NCI-H748 treated with DMSO at 0.1 percent for 48 hours (cell line): ENCODE measurements around the gene MGAT5B.

Experiments used
- DNase-seq: peaks from one replicate; lab custom pipeline; 2025; lab: John Stamatoyannopoulos, UW

MGAT5B gene

DNA sequence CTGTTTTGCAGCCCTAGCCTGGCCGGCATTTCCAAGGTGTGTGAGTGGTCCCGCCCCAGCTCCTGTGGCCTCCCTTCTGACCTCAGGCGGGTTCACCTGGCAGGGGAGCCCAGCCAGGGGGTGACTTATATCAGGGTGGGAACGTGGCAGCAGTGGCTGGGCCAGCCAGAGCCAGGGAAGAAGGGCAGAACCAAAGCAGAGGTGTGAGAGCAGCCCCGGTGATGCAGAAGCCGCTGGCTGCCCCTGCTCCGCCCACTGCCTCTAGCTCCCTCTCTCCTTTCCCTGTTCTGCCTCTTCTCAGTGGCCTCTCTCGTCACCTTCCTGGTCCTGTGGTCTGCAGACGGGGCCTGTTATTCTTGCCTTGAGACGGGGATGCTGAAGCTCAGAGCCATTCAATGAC lies 12.1 kb downstream of the MGAT5B start:
- DNase-seq = no peak

- DNase-seq = no peak
These were observed 12.8 kb downstream of the MGAT5B start for GRCh38 chr17:76880971-76881370.

GRCh38 chr17:76881408-76881807 lies 13.2 kb downstream of the MGAT5B start:
- no peak for DNase-seq

DNA sequence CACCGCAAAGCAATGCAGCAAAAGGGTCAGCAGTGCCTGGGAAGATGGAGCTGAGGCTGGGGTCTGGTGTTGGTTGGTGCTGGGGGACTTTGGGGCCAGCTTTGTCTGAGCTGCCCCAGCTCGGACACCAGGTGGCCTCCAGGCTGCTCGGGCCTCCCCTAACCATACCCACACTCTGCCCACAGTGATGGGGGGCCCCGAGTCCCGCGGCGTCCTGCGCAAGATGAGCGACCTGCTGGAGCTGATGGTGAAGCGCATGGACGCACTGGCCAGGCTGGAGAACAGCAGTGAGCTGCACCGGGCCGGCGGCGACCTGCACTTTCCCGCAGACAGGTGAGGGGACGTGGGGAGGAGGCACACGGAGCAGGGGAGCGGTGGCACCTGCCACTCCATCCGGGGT lies 13.8 kb downstream of the MGAT5B start:
- DNase-seq = no peak

DNA sequence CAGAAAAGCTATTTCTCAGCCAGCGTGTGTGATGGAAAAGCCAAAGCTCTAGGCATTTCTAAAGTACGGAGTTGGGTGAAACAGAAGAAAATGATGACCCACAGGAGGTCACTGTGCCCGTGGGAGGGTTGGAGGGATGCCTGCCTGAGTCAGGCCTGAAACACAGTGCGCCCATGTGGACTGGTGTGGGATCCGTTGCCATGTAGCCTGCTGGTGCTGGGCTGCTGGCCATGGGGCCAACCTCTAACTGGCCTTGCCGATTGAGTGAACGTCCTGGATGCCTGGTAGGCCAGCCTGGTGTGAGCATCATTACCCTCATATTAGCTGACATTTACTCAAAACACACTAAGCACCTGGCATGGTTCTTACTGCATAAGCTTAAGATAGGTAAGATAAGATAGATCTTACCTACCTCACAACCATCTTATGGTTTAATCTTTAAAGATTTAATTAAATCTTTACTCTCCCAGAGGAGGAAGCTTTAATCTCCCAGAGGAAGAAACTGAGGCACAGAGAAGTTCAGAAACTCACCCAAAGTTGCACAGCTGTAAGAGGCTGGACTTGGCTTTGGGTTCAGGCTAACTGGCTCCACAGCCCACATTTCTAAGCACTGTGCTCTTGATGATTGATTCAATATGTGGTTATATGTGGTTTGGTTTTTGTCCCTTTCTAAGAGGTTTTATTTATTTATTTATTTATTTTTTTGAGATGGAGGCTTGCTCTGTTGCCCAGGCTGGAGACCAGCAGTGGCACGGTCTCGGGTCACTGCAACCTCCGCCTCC lies 15.7 kb downstream of the MGAT5B start:
- no peak for DNase-seq

GRCh38 chr17:76884995-76885893 lies 17.0 kb downstream of the MGAT5B start:
- no peak for DNase-seq

- no peak for DNase-seq
These were observed 17.7 kb downstream of the MGAT5B start for GRCh38 chr17:76885894-76886290.

DNA sequence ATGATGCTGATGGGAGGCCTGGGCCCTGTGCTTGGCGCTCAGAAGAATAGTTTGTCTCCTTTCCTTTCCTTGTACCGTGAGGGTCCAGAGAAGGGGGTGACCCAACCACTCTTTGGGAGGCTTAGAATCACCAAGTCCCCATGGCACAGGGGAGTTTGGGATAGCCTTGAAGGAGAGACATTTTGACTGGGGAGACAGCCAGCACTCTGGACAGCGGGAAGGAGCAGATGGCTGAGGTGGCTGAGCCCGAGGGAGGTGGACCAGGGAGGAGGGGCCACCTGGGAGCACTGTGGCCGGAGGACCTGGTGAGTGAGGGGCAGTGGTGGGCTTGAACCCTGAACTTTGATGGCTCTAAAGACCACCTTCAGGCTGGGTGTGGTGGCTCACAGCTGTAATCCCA lies 18.2 kb downstream of the MGAT5B start:
- no peak for DNase-seq

- no peak for DNase-seq
These were observed 19.6 kb downstream of the MGAT5B start for GRCh38 chr17:76887802-76888201.

GRCh38 chr17:76888661-76889060 lies 20.5 kb downstream of the MGAT5B start:
- DNase-seq = no peak

DNA sequence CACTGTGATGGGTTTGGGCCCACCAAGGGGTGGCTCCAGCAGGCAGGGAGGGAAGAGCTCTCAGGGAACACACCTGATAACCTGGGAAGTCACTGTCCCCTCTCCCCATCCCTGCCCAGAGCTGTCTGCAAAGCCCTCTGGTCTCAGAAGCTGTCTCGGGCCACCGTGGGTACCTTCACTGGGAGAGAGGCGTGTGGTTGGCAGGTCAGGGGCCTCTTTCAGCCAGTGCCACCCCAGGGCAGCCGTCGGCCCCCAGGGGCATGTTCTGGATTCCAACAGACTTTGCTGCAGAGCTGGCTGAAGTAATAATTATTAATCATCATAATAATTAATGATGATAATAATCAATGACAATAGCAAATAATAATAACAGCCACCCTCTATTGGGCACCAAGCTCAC lies 21.1 kb downstream of the MGAT5B start:
- no peak for DNase-seq

GRCh38 chr17:76892329-76892728 lies 24.1 kb downstream of the MGAT5B start:
- DNase-seq = no peak

- DNase-seq = no peak
These were observed 25.6 kb downstream of the MGAT5B start for GRCh38 chr17:76893623-76894334.

GRCh38 chr17:76894842-76895241 lies 26.6 kb downstream of the MGAT5B start:
- DNase-seq = no peak

- no peak for DNase-seq
These were observed 28.8 kb downstream of the MGAT5B start for GRCh38 chr17:76897023-76897422.

DNA sequence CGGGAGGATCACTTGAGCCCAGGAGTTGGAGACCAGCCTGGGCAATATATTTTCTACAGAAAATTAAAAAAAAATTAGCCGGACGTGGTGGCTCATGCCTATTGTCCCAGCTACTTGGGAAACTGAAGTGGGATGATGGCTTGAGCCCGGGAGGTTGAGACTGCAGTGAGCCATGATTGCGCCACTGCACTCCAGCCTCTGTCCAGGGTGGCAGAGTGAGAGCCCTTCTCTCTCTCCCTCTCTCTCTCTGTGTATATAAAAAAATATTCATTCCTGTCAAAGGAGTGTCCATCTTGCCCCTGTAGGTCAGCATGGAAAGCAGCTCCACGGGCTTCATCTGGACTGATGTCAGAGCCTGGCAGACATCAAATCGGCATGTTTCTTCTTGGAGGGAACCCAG lies 31.2 kb downstream of the MGAT5B start:
- DNase-seq = no peak

- DNase-seq = no peak
These were observed 32.5 kb downstream of the MGAT5B start for GRCh38 chr17:76900723-76901122.

GRCh38 chr17:76901542-76902197 lies 33.5 kb downstream of the MGAT5B start:
- DNase-seq = no peak

- DNase-seq = no peak
These were observed 34.3 kb downstream of the MGAT5B start for GRCh38 chr17:76902476-76902875.

DNA sequence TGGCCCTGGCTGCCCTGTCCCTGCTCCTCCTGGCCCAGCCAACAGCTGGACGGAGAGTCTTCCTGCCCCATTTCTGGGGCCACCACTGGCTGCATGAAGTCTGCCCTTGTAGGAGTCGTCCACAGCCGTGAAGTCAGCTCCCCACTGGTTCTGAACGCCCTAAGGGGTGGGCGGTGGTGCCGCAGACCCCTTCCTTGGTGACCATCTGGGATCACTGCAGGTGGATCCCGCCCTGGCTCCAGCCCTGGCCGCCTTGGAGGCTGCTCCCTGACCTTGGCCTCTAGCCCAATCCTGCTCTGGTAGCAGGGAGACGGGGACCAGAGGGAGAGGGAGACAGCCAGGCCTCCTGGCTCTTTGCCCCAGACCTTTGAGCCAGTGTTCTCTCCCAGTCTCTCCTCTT lies 35.4 kb downstream of the MGAT5B start:
- DNase-seq = no peak

- no peak for DNase-seq
These were observed 35.9 kb downstream of the MGAT5B start for GRCh38 chr17:76904116-76904515.

- no peak for DNase-seq
These were observed 36.8 kb downstream of the MGAT5B start for GRCh38 chr17:76905036-76905435.
